Ovary (tissue), 3 donors: ENCODE data around the gene UGT1A6.

Experiments
- EP300 ChIP-seq: sonication (generic); formaldehyde crosslinking; IDR thresholded peaks from one replicate; pipeline ENCODE4 v1.6.1; 2017; ENCODE audit warnings: antibody characterized with exemption
- POLR2A ChIP-seq: fragments of 450-650 bp; IDR thresholded peaks from one replicate; pipeline ENCODE4 v1.6.1; 2017; ENCODE audit warnings: antibody characterized with exemption, mild to moderate bottlenecking, moderate library complexity
- TF ChIP-seq, protein P1 (sequence below), 3 donors: fragments of 450-650 bp in 2 of 3; fragments of 200-600 bp in 1 of 3; IDR thresholded peaks; one replicate each; pipeline versions ENCODE4 v1.5.1 to v1.8.0; 2016 to 2022; ENCODE audit warnings: antibody characterized with exemption in 3 of 3, mild to moderate bottlenecking in 1 of 3
- donor health status: DM: no; HTN: no; CAD: no.

- TF ChIP-seq POLR2A, result no peak
- TF ChIP-seq, protein P1, sequence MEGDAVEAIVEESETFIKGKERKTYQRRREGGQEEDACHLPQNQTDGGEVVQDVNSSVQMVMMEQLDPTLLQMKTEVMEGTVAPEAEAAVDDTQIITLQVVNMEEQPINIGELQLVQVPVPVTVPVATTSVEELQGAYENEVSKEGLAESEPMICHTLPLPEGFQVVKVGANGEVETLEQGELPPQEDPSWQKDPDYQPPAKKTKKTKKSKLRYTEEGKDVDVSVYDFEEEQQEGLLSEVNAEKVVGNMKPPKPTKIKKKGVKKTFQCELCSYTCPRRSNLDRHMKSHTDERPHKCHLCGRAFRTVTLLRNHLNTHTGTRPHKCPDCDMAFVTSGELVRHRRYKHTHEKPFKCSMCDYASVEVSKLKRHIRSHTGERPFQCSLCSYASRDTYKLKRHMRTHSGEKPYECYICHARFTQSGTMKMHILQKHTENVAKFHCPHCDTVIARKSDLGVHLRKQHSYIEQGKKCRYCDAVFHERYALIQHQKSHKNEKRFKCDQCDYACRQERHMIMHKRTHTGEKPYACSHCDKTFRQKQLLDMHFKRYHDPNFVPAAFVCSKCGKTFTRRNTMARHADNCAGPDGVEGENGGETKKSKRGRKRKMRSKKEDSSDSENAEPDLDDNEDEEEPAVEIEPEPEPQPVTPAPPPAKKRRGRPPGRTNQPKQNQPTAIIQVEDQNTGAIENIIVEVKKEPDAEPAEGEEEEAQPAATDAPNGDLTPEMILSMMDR (IDR thresholded peaks at IDR 0.05), result no peak
- no peak for TF ChIP-seq EP300
Measured at GRCh38 chr2:233691443-233692433, 952 bp upstream of the UGT1A6 start.
